Muscle of leg (tissue), 16 donors: Measurements from ENCODE around the gene RAI1. TPM values are rescaled to one million over a fixed set of nuclear protein-coding genes. Genes with fewer than 3 reads are reported as not detected.
A peak's percentile ranks its signal among the peaks of the same experiment; 100 is the strongest.
"Not testable (repeated sequence)": the region's sequence is repeated elsewhere in the genome, so short reads cannot be mapped to it uniquely, and the experiment has no call there.

Experiments
- DNase-seq: peaks from one replicate; pipeline ENCODE4 v3.0.0; 2013
- H3K27ac ChIP-seq: one replicate; pipeline ENCODE4 v1.5.1; 2013; ENCODE audit warnings: mild to moderate bottlenecking, low read length, control low read depth
- H3K27me3 ChIP-seq: one replicate; pipeline ENCODE4 v1.6.1; 2013; ENCODE audit warnings: low read length; ENCODE audit not compliant: control insufficient read depth, insufficient read depth
- H3K36me3 ChIP-seq: one replicate; pipeline ENCODE4 v1.6.1; 2013; ENCODE audit warnings: low read length; ENCODE audit not compliant: control insufficient read depth, insufficient read depth
- H3K4me1 ChIP-seq: one replicate; pipeline ENCODE4 v1.6.1; 2013; ENCODE audit warnings: low read length; ENCODE audit not compliant: control insufficient read depth, insufficient read depth
- H3K4me3 ChIP-seq: one replicate; pipeline ENCODE4 v1.5.1; 2013; ENCODE audit warnings: low read length, control low read depth
- H3K9me3 ChIP-seq: replicated peaks from 2 replicates; pipeline ENCODE4 v1.6.1; 2013; ENCODE audit warnings: low read depth, low read length; ENCODE audit not compliant: control insufficient read depth
- WGBS: methylation state at CpG from one replicate; pipeline ENCODE4 v1.1.5; 2013; ENCODE audit warnings: missing lambda C conversion rate; ENCODE audit not compliant: insufficient coverage; 5-methylcytosine and 5-hydroxymethylcytosine counted together
- long read RNA-seq, 11 donors: transcript quantifications; one replicate each; lab custom pipeline, GENCODE V29; 2026
- polyA plus RNA-seq, 8 donors: library from polyadenylated mRNA; unstranded; fragments of 120-200 nt; gene quantifications; one replicate each; pipeline versions ENCODE4 v1.2.1 to v1.2.3, GENCODE V29; 2013; ENCODE audit warnings: inconsistent platforms in 1 of 8, low replicate concordance in 1 of 8; ENCODE audit not compliant: insufficient read length in 8 of 8, insufficient read depth in 1 of 8
- total RNA-seq: library from RNA; stranded (reverse); fragments of 120-200 nt; gene quantifications from one replicate; pipeline ENCODE4 v1.2.4, GENCODE V29; 2013

RAI1 gene
- total RNA-seq = 7.4 TPM
- polyA plus RNA-seq = 10 to 100 TPM; 17.7 to 25.5 (median 20.9) TPM
- long read RNA-seq, donor 1 = 0 reads
- long read RNA-seq, donor 2, partial matches to known transcripts = 0 of 1 reads
- long read RNA-seq, donor 2, other reads (novel, unspliced or antisense) = 0 of 1 reads
- long read RNA-seq, donor 3, partial matches to known transcripts = 14 of 17 reads
- long read RNA-seq, donor 3, other reads (novel, unspliced or antisense) = 0 of 17 reads
- long read RNA-seq, donor 4, partial matches to known transcripts = 11 of 12 reads
- long read RNA-seq, donor 4, other reads (novel, unspliced or antisense) = 0 of 12 reads
- long read RNA-seq, donor 5, full-length matches to known transcripts = 5 of 5 reads
- long read RNA-seq, donor 5, partial matches to known transcripts = 0 of 5 reads
- long read RNA-seq, donor 5, other reads (novel, unspliced or antisense) = 0 of 5 reads
- long read RNA-seq, donor 6, partial matches to known transcripts = 11 of 11 reads
- long read RNA-seq, donor 6, other reads (novel, unspliced or antisense) = 0 of 11 reads
- long read RNA-seq, donor 7, partial matches to known transcripts = 0 of 1 reads
- long read RNA-seq, donor 7, other reads (novel, unspliced or antisense) = 0 of 1 reads
- long read RNA-seq, donor 8, partial matches to known transcripts = 0 of 1 reads
- long read RNA-seq, donor 8, other reads (novel, unspliced or antisense) = 0 of 1 reads
- long read RNA-seq, donor 9, partial matches to known transcripts = 0 of 1 reads
- long read RNA-seq, donor 9, other reads (novel, unspliced or antisense) = 0 of 1 reads
- long read RNA-seq, donor 10, partial matches to known transcripts = 18 of 19 reads
- long read RNA-seq, donor 10, other reads (novel, unspliced or antisense) = 0 of 19 reads
- long read RNA-seq, donor 11, partial matches to known transcripts = 5 of 10 reads
- long read RNA-seq, donor 11, other reads (novel, unspliced or antisense) = 0 of 10 reads

DNA sequence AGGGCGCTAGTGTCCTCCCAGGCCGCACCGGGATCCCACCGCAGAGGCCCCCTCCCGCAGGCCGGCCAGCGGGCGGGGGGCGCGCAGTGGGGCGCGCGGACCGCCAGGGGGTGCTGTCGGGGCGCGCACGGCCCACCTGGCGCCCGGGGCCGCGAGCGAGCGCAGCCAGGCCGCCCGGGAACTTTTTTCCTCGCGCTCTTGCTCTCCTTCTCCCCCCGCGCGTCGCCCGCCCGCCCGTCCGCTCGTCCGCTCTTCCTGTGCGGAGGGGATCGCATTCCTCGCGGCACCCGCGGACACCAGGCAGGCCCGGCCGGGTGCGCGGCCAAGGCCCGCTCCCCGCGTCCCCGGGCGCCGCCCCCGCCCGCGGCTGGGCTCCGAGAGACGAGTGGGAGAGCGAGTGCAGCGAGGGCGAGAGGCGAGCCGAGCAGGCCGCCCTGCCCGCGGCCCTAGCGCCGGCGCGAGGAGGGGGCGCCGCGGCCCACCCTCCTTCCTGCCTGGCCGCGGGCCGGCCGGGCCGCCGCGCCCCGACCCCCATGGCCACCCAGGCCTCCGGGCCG lies at the start of gene RAI1:
Gene RAI1 (plus strand): TSS at position 272 of the 557 bp plus-strand sequence. CDS start 111,491 bp downstream, outside the sequence.
- peak; percentile 94 for DNase-seq
- H3K4me1 ChIP-seq = peaks cover 32% of the 10 kb centered on the region
- under 1% methylated on average over 80 of the region's 84 CpGs for WGBS
- H3K36me3 ChIP-seq = no peaks in the 10 kb centered on the region
- H3K27ac ChIP-seq = peak within 1 kb of the TSS; percentile 90
- peak within 1 kb of the TSS; percentile 71 for H3K4me3 ChIP-seq
- H3K27me3 ChIP-seq = no peaks in the 10 kb centered on the region
- no peaks in the 10 kb centered on the region for H3K9me3 ChIP-seq

GRCh38 chr17:17632690-17633089 lies 48.6 kb upstream of the RAI1 start:
- not testable (repeated sequence) for H3K27ac ChIP-seq, H3K9me3 ChIP-seq, H3K4me3 ChIP-seq, DNase-seq, H3K36me3 ChIP-seq, H3K27me3 ChIP-seq
- 75% methylated on average over 4 of the region's 5 CpGs for WGBS
- peaks cover 15% of the 10 kb centered on the region for H3K4me1 ChIP-seq

- WGBS = 81% methylated on average over 4 of the region's 6 CpGs
Measured at GRCh38 chr17:17633310-17633709, 47.9 kb upstream of the RAI1 start.

DNA sequence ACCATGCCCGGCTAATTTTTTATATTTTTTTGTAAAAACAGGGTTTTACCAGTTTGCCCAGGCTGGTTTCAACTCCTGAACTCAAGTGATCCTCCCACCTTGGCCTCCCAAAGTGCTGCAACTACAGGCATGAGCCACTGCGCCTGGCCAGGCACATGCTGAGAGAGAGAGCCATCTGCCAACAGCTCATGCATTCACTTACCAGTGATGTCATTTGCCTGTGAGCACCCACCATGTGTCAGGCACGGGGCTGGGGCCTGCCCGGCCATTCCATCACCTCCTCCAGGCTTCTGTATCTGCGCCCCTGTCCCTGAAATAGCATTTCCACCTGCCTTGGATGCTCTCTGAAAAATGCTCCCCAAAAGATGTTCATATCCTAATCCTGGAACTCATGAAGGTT lies 46.1 kb upstream of the RAI1 start:
- Histone ChIP-seq H3K4me1 (peaks cover 16% of the 10 kb centered on the region), H3K4me3 (no peak overlapping the region), H3K27ac (no peak overlapping the region), H3K36me3 (no peaks in the 10 kb centered on the region), H3K27me3 (peaks cover 2% of the 10 kb centered on the region), H3K9me3 (no peaks in the 10 kb centered on the region)
- WGBS = 73% methylated on average over 3 of the region's 5 CpGs
- DNase-seq = no peak

More at GRCh38 chr17:17633310-17633709, 47.9 kb upstream of the RAI1 start:
- Histone ChIP-seq H3K27ac (no peak overlapping the region), H3K4me3 (no peak overlapping the region), H3K4me1 (peaks cover 16% of the 10 kb centered on the region), H3K36me3 (no peaks in the 10 kb centered on the region), H3K9me3 (no peaks in the 10 kb centered on the region), H3K27me3 (peaks cover 2% of the 10 kb centered on the region)
- no peak for DNase-seq

DNA sequence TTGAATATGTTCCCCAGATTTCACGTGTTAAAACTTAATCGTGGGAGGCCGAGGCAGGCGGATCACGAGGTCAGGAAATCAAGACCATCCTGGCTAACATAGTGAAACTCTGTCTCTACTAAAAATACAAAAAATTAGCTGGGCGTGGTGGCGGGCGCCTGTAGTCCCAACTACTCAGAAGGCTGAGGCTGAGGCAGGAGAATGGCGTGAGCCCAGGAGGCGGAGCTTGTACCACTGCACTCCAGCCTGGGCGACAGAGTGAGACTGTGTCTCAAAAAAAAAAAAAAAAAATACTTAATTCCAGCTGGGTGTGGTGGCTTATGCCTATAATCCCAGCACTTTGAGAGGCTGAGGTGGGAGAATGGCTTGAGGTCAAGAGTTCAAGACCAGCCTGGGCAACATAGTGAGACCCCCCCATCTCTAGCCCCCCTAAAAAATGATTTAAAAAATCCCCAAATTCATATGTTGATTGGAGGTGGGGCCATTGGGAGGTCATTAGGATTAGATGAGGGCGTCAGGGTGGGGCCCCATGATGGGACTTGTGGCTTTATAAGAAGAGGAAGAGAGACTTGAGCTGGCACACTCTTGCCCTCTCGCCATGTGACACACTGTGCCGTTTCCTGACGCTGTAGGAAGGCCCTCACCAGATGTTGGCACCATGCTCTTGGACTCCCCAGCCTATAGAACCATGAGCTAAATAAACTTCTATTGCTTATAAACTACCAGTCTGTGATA lies 45.6 kb upstream of the RAI1 start:
- not testable (repeated sequence) for DNase-seq, H3K9me3 ChIP-seq, H3K36me3 ChIP-seq, H3K4me3 ChIP-seq, H3K27me3 ChIP-seq
- H3K4me1 ChIP-seq = peaks cover 16% of the 10 kb centered on the region
- WGBS = no CpG with 5 or more reads among the region's 15 CpGs
- H3K27ac ChIP-seq = peak overlapping the region; percentile 18

GRCh38 chr17:17636272-17636885 lies 44.9 kb upstream of the RAI1 start:
- H3K4me1 ChIP-seq = peaks cover 16% of the 10 kb centered on the region
- peaks cover 2% of the 10 kb centered on the region for H3K27me3 ChIP-seq
- no peak overlapping the region for H3K4me3 ChIP-seq
- WGBS = 28% methylated on average over 5 of the region's 5 CpGs
- peak overlapping the region; percentile 18 for H3K27ac ChIP-seq
- H3K9me3 ChIP-seq = no peaks in the 10 kb centered on the region
- H3K36me3 ChIP-seq = no peaks in the 10 kb centered on the region
- DNase-seq = peak; percentile 85

GRCh38 chr17:17638467-17638866 lies 42.8 kb upstream of the RAI1 start:
- DNase-seq = no peak
- Histone ChIP-seq H3K4me1 (peaks cover 16% of the 10 kb centered on the region), H3K36me3 (no peaks in the 10 kb centered on the region), H3K27me3 (peaks cover 2% of the 10 kb centered on the region), H3K27ac (no peak overlapping the region), H3K4me3 (no peak overlapping the region), H3K9me3 (no peaks in the 10 kb centered on the region)
- WGBS = 83% methylated on average over 1 of the region's 2 CpGs

DNA sequence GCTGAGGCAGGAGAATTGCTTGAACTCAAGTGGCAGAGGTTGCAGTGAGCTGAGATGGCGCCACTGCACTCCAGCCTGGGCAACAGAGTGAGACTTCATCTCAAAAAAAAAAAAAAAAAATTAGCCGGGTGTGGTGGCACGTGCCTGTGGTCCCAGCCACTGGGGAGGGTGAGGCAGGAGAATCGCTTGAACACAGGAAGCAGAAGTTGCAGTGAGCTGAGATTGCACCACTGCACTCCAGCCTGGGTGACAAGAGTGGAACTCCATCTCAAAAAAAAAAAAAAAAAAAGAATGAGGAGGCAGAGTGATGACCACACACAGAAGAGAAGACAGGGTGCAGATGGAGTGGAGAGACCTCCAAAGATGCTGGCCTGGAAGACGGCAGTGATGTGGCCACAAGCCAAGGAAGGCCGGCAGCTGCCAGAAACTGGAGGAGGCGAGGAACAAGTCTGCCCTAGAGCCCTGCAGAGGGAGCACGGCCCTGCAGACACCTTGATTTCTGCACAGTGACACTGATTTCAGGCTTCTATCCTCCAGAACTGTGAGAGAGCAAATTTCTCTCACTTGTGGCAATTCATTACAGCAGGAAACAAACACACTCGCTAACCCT lies 41.5 kb upstream of the RAI1 start:
- H3K27ac ChIP-seq, H3K4me3 ChIP-seq, H3K27me3 ChIP-seq, H3K9me3 ChIP-seq, H3K36me3 ChIP-seq: not testable (repeated sequence)
- WGBS = 33% methylated on average over 5 of the region's 9 CpGs
- peak; percentile 37 for DNase-seq
- H3K4me1 ChIP-seq = peaks cover 16% of the 10 kb centered on the region
